ENCODE data around the gene GIT1. TPM values are rescaled to one million over a fixed set of nuclear protein-coding genes. Genes with fewer than 3 reads are reported as not detected.
A peak's percentile ranks its signal among the peaks of the same experiment; 100 is the strongest.

Gene GIT1
- total RNA-seq, 1 donor from 2014 or later: 46.7 TPM

GRCh38 chr17:29613856-29614255, 24.4 kb upstream of the GIT1 start:
- Mint-ChIP-seq H3K27ac (ENCODE audit: unreplicated experiment) (peak overlapping the region; percentile 79), H3K27me3 (ENCODE audit: unreplicated experiment) (peaks cover 18% of the 10 kb centered on the region), H3K36me3 (ENCODE audit: unreplicated experiment) (peaks cover 6% of the 10 kb centered on the region), H3K4me3 (ENCODE audit: unreplicated experiment) (peak overlapping the region; percentile 71), H3K4me1 (ENCODE audit: low read depth, unreplicated experiment) (peaks cover 6% of the 10 kb centered on the region), H3K9me3 (ENCODE audit: unreplicated experiment) (peaks cover 7% of the 10 kb centered on the region)
- TF ChIP-seq, protein P1, sequence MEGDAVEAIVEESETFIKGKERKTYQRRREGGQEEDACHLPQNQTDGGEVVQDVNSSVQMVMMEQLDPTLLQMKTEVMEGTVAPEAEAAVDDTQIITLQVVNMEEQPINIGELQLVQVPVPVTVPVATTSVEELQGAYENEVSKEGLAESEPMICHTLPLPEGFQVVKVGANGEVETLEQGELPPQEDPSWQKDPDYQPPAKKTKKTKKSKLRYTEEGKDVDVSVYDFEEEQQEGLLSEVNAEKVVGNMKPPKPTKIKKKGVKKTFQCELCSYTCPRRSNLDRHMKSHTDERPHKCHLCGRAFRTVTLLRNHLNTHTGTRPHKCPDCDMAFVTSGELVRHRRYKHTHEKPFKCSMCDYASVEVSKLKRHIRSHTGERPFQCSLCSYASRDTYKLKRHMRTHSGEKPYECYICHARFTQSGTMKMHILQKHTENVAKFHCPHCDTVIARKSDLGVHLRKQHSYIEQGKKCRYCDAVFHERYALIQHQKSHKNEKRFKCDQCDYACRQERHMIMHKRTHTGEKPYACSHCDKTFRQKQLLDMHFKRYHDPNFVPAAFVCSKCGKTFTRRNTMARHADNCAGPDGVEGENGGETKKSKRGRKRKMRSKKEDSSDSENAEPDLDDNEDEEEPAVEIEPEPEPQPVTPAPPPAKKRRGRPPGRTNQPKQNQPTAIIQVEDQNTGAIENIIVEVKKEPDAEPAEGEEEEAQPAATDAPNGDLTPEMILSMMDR (IDR thresholded peaks at IDR 0.05; ENCODE audit: partially characterized antibody, unreplicated experiment): no peak
- no peak for DNase-seq

GRCh38 chr17:29613352-29613837, 23.9 kb upstream of the GIT1 start:
- peaks cover 16% of the 10 kb centered on the region for H3K27me3 Mint-ChIP-seq (ENCODE audit: unreplicated experiment)
- peaks cover 6% of the 10 kb centered on the region for H3K36me3 Mint-ChIP-seq (ENCODE audit: unreplicated experiment)
- H3K4me3 Mint-ChIP-seq (ENCODE audit: unreplicated experiment): no peak overlapping the region
- peaks cover 7% of the 10 kb centered on the region for H3K9me3 Mint-ChIP-seq (ENCODE audit: unreplicated experiment)
- peak; percentile 98 for DNase-seq
- TF ChIP-seq, protein P1 (IDR thresholded peaks at IDR 0.05; ENCODE audit: partially characterized antibody, unreplicated experiment): peak; percentile 90
- peaks cover 6% of the 10 kb centered on the region for H3K4me1 Mint-ChIP-seq (ENCODE audit: low read depth, unreplicated experiment)
- H3K27ac Mint-ChIP-seq (ENCODE audit: unreplicated experiment): peak overlapping the region; percentile 79

GRCh38 chr17:29612404-29613280, 23.2 kb upstream of the GIT1 start:
- Mint-ChIP-seq H3K27me3 (ENCODE audit: unreplicated experiment) (peaks cover 17% of the 10 kb centered on the region), H3K36me3 (ENCODE audit: unreplicated experiment) (peaks cover 6% of the 10 kb centered on the region), H3K4me1 (ENCODE audit: low read depth, unreplicated experiment) (peaks cover 6% of the 10 kb centered on the region), H3K9me3 (ENCODE audit: unreplicated experiment) (peaks cover 10% of the 10 kb centered on the region), H3K4me3 (ENCODE audit: unreplicated experiment) (no peak overlapping the region), H3K27ac (ENCODE audit: unreplicated experiment) (no peak overlapping the region)
- TF ChIP-seq, protein P1 (IDR thresholded peaks at IDR 0.05; ENCODE audit: partially characterized antibody, unreplicated experiment): no peak
- no peak for DNase-seq

DNA sequence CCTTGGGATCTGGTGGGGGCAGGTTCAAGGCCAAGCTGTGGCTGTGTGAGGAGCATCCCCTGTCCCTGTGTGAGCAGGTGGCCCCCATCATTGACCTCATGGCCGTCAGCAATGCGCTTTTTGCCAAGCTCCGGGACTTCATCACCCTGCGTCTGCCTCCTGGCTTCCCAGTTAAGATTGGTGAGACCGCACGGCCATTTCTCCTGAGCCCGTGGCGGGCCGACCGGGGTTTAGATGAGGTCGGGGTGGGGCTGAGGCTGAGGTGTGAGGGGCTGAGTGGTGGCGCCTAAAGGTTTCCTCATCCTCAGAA, 22.6 kb upstream of the GIT1 start:
- H3K36me3 Mint-ChIP-seq (ENCODE audit: unreplicated experiment): peaks cover 6% of the 10 kb centered on the region
- H3K9me3 Mint-ChIP-seq (ENCODE audit: unreplicated experiment): peaks cover 10% of the 10 kb centered on the region
- TF ChIP-seq, protein P1 (IDR thresholded peaks at IDR 0.05; ENCODE audit: partially characterized antibody, unreplicated experiment): no peak
- peaks cover 16% of the 10 kb centered on the region for H3K27me3 Mint-ChIP-seq (ENCODE audit: unreplicated experiment)
- H3K4me1 Mint-ChIP-seq (ENCODE audit: low read depth, unreplicated experiment): peaks cover 6% of the 10 kb centered on the region
- no peak for DNase-seq
- H3K4me3 Mint-ChIP-seq (ENCODE audit: unreplicated experiment): no peak overlapping the region
- H3K27ac Mint-ChIP-seq (ENCODE audit: unreplicated experiment): no peak overlapping the region
